Renal cortical epithelial cell (primary cell): Measurements from ENCODE around the gene ANKS4B. TPM values are rescaled to one million over a fixed set of nuclear protein-coding genes. Genes with fewer than 3 reads are reported as not detected.
"Not testable (repeated sequence)": the region's sequence is repeated elsewhere in the genome, so short reads cannot be mapped to it uniquely, and the experiment has no call there.

ENCODE experiments used
- DNase-seq: peaks from one replicate; pipeline ENCODE4 v3.0.0-alpha.2; 2011; ENCODE audit warnings: low read depth
- total RNA-seq: library from RNA; depleted of rRNA; stranded (reverse); fragments of >200 nt; gene quantifications from 2 replicates; pipeline ENCODE4 v1.2.3, GENCODE V29; 2014

The ANKS4B gene
- total RNA-seq, 1 donor from 2014 or later = not detected

DNA sequence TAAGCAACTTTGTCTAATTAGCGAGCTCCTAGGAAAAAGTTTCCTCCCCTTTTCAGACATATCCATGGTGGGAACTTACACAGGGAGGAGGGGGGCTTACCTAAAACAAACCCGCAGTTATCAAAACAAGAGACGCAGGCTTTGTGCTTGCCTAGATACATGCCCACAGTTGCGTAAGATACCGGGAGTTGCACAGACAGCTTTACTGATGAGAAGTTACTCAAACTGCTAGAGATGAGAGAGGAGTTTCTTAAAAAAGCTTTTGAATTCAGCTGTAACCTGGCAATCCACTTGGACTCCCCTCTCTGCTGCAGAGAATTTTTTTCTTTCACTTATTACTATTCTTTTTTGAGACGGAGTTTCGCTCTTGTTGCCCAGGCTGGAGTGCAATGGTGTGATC, 15.3 kb upstream of the ANKS4B start:
- peak; percentile 33 for DNase-seq

DNA sequence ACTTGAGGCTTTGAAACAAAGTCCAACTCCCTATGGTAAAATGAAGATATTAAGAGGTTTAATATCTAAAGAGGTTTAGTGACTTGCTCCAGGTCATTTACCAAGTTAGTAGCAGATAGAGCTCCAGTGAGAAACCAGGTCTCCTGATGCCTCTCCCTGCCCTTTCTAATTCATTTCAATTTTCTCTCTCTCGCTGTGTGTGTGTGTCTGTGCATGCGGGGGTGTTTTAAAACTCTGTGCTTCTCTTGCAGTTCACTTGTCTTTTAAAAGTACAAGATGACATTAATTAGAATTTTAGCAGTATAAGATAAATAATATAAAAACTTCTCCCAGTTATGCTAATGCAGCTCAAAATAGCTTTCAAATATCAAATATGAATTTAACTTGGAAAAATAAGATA, 13.9 kb upstream of the ANKS4B start:
- no peak for DNase-seq

DNA sequence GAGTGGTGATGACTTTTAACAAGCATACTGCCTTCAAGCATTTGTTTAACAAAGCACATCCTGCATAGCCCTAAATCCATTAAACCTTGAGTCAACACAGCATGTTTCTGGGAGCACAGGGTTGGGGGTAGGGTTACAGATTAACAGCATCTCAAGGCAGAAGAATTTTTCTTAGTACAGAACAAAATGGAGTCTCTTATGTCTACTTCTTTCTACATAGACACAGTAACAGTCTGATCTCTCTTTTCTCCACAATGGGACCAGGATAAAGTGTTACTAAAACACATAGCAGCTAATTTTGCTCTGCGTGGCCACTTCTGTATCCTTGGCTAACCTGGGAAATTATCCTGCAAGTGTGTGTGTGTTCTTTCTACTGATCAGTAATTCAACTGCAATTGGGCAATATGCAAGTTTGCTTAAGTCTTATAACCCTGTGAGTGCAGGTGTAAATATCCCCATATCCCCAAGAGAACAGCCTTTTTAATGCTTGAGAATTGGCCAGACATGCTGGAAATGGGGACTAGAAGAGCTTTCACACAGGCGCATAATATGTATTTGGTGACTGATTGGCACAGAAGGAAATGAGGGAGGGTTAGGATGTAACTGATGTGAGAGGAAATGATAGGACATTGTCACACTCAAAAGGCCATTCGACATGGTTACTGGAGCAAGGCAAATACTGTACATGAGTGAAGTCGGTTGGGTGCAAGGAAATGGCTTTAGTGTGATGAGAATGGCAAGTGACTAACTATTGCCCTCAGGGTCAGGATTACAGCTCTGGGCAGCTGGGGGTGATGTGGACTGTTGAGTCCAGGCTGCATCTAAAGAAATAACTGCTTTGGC, 10.8 kb upstream of the ANKS4B start:
- peak; percentile 90 for DNase-seq

DNA sequence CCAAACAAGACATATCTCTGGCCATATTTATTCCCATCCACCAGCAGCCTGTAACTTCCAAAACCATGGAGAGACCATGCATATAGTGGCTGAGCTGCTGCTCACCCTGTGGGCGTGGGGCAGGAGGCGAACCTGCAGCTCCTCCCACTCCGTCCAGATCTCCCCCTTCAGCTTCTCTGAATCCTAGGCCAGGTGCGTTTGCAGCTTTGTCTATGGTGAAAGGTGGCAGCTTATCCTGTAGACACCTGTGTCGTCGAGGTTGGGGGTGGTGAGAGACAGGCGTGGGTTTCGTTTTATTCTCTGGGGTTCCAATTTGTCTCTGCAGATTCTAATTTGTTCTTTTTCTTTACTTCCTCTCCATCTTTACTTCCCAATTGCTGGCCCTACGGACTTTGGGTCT, 9.7 kb upstream of the ANKS4B start:
- DNase-seq = no peak

DNA sequence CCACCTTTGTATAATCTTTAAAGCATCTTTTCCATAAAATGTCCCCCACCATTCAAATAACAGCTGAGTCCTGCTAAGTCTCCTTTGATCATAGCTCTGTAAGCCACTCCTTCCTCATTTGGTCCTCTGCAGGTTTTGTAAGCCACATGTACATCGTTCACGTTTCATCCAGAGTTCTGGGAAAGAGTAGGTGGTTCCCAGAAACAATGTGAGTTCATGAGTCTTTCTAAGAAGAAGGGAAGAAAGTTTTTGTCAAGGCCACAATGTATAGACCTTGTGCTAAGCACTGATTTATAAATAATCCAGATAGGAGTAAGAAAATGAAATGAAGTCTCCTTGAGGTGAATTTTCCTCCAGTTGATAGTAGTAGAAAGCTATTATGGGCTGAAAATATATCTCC, 8.7 kb upstream of the ANKS4B start:
- no peak for DNase-seq

DNA sequence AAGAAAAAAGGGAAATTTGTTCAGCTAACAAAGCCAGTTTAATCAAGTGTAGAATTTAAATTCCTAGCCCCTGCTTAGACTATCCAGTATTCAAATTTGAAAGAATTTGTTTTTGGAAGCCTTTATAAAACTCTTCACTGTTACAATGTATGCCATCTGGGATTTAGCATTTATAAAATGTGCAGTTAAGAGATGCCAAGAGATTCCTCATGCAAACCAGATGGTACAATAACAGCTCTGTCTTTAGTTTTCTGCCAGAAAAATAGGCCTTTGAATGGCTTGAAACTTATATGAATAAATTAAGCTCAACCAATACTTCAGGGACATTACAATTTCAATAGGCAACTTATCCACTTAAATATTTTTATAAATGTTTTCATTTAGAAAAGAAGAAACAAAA, 6.8 kb upstream of the ANKS4B start:
- no peak for DNase-seq

DNA sequence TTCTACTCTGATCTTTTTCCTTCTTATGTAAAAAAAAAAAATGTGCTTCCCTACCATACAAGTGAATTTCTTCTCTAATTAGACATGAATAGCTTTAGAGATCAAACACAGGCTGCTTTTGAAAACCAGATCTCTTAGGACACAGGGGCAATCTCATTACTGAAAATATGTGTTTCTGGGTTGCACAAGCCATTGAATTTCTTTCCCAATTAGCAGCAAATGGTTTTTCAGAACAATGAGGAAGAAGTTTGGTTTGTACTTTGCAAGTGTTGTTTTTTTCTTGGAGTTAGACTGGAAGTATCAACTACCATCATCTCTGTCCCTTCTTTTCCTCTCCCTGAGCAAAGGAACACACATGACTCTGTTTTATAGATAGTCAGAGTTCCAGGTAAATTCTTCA, 5.6 kb upstream of the ANKS4B start:
- DNase-seq = peak; percentile 55

DNA sequence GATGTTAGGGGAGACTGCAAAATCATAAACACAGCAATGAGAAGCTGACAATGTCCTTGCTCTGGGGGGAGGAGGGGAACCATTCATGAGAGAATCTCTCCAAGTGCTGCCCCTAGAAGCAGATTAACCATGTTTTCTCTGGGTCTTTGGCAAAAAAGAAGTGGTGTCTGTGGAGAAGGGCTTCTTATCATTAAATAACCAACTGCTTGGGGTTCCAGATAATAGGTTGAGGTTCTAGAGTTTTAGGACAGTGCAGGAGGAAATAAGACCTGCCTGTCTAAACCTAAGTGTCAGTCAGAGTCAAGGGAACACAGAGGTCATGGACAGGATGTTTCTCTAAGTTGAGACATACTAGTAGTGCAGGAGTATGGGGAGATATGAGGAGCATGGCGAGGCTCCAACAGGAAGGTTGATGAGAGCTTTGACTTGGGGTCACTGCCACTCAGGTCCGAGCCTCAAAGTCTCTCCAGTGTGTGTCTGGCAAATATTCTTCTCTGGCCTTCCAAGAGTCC, 5.1 kb upstream of the ANKS4B start:
- DNase-seq = no peak

DNA sequence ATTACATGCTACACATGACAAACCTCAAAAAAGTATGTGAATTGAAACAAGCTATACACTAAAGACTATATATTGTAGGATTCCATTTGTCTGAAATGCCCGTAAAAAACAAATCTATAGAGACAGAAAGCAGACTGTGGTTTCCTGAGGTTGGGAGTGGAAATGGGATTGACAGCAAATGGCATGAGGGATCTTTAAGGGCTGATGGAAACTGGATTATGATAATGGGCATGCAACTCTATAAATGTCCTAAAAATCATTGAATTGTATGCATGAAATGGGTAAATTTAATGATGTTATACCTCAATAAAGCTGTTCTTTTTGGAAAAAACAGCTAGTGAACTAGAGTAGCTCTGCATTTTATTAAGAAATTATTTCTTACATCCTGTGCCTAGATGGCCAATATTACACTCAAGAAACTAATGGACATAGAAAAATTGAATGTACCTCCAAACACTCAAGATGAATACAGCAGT, 416 bp upstream of the ANKS4B start:
- no peak for DNase-seq

DNA sequence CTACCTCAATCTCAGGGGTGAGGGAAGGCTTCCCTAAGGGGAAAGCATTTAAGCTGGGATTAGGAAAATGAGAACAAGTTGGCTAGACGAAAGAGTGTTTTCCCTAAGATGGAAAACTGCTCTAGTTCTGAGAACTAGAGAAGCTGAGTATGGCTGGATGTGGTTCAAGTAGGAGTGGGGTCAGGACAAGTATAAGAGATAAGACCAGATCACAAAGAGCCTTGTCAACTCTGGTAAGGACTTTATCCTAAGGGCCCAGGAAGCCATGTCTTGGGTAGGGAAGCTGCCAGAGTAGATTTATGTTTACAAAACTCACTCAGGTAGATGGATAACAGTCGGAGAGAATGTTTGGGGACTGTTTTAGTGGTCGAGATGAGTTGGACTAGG, 1.7 kb downstream of the ANKS4B start:
- no peak for DNase-seq

DNA sequence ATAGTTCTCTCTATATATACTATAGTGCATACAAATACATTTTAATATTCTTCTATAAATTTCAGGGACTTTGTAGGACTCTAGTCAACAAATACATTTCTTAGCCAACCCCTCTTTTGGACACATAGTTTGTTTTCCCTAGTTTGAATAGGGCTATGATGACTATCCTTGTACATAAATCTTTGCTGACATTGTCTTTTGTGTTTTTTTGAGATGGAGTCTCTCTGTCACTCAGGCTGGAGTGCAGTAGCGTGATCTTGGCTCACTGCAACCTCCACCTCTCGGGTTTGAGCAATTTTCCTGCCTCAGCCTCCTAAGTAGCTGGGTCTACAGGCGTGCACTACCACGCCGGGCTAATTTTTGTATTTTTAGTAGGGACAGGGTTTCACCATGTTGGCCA, 3.3 kb downstream of the ANKS4B start:
- no peak for DNase-seq

DNA sequence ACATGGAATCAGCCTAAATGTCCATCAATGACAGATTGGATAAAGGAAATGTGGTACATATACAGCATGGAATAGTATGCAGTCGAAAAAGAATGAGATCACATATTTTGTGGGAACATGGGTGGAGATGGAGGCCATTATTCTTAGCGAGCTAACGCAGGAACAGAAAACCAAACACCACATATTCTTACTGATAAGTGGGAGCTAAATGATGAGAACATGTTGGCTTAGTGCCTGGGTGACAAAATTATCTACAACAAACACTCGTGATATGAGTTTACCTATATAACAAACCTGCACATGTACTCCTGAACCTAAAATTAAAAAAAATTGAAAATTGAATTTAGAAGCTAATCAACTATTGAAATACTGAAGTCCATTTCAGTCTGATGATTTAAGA, 6.1 kb downstream of the ANKS4B start:
- DNase-seq = no peak

DNA sequence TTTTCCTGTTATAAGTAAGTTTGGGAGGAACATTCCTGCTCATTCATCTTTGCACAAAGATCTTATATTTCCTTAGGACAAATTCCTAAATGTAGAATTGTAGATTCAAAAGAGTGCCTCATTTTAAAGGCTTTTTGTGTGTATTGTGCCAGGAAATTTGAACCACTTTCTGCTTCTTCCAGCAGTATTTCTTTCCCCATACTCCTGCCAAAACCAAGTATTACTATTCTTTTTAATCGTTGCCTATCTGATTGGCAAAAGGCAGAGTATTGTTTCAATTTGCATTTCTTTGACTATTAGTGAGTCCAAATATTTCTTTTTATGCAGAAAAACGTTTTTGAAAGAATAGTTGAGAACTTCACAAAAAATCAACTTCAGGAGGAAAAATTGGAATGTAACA, 9.3 kb downstream of the ANKS4B start:
- no peak for DNase-seq

DNA sequence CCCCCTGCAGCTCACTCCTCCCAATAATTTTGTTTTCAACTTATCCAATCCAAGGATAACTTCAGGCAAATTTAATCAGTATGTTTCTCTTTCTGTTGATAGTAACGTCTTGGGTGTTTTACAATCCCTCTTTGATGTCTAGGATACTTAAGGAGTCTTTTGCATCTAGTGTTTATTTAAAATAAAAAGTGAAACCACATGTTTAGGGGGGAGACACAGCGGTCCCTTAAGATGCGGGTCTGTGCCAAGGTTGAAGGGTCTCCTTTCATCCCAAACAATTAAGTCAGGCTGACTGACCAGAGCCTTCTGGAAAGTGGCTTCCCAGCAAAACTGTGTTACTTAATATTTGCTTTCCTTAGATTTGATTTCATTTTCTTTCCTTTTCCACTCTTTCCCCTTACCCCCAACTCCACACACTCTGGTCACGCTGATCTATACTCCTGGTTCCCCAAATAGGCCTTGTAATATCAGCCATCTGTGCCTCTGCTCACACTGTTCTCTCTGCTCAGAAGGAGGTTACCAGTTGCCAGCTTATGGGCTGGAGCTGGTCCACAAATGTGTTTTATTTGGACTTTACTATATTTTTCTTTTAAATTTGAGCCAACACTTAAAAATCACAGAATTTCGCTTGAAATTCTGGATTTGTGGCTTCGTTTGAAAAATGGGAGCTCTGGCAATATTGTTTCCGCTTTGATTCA, 11.2 kb downstream of the ANKS4B start:
- DNase-seq = no peak

DNA sequence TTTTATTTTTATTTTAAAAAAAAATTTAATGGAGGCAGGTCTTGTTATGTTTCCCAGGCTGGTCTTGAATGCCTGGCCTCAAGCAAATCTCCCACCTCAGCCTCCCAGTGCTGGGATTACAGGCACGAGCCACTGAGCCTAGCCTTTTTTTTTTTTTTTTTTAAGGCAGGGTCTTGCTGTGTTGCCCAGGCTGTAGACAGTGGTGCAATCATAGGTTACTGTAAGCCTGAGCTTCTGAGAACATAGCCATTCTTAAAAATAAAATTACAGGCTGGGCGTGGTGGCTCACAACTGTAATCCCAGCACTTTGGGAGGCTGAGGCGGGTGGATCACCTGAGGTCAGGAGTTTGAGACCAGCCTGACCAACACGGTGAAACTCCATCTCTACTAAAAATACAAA, 14.7 kb downstream of the ANKS4B start:
- DNase-seq = not testable (repeated sequence)

DNA sequence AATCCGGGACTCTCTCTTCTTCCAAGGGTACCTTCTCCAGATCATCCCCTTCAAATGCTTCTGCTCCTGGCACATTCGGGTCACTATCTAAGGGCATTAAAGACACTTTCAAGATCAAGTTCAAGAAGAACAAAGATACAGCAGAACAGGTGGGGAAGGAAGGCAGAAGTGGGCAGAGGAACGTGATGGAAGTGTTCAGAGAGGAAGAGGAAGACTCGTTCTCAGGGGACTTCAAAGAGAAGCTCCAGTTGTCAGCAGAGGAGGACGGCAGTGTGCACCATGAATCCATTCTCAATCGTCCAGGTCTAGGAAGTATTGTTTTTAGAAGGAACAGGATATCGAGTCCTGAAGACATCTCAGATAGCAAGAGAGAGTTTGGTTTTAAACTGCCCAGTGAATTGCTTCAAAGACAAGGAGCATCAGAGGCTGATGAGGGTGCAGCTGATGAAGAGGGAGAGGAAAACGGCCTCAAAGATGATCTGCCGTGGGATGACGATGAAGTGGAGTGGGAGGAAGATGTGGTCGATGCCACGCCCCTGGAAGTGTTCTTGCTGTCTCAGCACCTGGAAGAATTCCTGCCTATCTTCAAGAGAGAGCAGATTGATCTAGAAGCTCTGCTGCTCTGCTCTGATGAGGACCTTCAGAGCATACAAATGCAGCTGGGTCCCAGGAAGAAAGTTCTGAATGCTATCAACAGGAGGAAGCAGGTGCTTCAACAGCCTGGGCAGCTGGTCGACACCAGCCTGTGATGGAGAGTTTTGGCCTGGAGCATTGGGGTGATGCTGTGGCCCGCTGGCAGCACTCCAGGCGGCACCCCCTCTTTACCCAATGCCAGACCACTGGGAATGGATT, 16.8 kb downstream of the ANKS4B start:
- no peak for DNase-seq

DNA sequence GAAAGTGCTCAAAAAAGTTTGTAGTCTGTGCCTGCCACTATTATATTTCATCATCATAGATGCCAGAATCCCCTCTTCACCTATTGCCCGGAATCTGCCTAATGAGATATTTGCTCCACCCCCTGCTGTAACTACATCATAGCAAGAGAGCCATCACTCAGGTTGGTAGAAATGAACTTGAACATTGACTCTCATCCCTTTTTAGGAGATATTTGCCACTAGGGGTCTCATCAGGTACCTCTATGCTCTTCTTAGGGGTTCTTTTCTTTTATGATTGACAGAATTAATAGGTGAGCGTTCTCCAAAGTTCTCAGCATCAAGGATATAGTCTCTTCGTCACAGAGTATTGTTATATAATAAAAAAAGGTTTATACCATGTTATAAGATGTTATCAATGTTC, 20.0 kb downstream of the ANKS4B start:
- no peak for DNase-seq

DNA sequence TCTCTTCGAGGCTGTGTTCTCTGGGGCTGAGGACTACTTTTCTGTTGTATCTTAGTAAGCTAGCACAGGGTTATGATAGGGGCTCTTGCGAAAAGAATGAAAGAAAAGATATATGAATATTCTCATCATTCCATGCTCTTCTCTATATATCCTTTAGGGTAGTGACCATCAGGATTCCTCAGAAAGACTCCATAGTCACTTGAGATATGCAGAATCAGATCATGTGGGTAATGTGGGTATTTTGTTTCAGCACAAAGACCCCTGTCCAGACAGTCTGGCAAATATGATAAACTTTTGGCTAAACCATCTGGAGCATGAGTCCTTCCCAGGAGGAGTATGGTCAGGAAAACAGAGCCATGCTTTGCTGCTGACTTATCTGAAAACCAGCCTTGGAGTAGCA, 23.1 kb downstream of the ANKS4B start:
- no peak for DNase-seq

DNA sequence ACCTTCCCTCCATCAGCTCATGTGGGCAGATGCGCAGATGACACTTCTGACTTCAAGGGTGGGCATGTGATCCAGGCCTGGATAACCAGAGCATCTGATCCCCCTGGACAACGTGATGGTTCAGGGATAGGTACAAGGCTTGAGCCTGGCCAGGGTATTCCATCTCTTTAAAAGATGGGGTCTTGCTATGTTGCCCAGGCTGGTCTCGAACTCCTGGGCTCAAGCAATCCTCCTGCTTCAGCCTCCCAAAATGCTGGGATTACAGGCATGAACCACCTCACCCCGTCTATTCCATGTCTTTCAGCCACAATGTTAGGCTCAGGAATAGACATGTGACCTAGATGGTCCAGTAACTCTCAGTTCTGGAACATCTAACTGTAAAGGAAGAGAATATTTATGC, 23.8 kb downstream of the ANKS4B start:
- DNase-seq = no peak

DNA sequence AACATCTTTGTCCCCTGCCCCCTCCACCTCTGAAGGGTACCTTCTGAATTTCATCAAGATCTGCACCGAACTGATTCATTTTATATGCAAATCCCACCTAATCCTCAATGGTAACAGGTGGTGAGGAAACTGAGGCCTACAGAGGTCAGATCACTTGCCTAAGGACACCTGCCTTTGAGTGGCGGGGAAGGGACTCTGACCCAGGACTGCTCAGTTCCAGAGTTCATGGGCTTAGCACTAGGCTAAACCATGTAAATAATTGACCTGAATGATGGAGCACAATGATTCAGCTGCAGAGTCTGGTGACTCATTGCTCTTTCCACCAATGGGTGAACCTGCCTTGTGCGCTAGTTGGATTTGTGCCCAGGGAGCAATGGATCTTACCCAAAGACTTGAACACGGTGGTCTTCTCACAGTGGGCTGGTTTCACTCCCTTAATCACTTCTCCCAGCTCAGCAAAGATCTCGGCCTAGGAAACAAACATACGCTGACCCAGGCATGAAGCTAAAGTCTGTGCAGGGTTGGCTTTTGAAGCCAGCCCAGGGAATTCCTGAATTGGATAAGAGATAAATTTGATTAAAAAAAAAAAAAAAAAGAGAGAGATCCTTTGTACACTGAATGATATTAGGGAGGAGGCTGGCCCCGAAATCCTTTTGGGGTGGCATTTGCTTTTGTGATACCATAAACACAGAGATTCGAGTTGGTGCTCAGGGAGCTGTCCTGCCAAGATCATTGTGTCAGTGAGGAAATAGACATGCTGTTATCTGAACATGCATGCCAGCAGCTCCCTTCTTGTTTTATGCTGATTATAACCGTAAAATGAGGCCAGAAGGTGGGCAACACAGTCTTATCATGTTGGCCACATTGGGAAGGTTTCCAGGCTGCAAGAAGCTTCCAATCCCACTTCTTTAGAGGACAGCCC, 27.6 kb downstream of the ANKS4B start:
- peak; percentile 97 for DNase-seq
